Measurements from ENCODE around the gene CYP46A1.
A peak's percentile ranks its signal among the peaks of the same experiment; 100 is the strongest.

The CYP46A1 gene

DNA sequence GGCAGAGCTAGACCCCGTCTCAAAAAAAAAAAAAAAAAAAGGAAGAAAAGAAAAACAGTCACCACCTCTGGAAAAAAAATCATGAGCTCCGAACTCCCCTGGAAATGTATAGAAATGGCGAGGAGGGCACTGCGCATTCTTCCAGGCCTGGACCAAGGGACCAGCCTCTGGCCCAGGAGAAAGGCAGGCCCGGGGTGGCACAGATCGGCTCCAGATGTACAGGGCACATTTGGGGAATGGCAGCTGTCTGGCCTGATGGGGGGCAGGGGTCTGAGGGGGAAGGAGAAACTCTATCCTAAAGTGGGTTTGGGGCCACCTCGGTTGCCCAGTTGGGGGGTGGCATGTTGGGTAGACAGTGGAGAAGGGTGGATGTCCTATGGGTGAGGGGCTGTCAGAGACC lies 63.1 kb downstream of the CYP46A1 start:
- no peak for DNase-seq (ENCODE audit: insufficient read length, low spot score)
- no peak for FAIRE-seq

DNA sequence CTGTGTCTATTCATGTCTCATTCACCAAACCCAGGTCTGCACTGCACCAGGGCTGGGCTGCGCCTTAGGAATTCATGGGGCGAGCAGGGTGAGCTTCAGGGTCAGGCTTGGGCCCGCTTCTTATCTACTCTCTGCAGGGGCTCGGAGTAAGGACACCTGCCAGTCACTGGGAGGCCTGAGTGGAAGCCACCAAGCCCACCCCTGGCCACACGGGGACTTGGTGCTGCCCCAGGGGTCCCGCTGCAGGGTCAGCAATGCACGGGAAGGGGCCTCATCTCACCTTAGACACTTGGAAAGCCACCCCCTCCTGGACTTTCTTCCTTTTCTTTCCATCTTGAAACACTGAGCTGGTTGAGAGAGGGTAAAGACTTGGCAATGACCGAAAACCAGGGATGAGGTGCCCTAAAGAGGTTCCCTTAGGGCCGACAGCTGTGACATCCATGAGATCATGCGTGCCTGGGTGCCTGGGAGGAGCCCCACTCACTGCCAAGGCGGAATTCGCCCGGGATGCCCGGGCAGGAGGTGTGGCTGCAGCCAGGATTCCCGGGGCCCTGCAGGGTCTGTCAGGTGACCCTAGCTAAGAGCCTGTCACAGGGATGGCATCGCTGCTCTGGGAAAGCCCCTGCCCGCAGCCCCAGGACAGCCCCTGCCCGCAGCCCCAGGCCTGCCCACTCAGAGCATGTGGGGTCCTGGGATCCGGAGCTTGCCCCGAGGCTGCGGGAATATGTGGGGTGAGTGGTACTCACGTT lies 63.7 kb downstream of the CYP46A1 start:
- no peak for DNase-seq (ENCODE audit: insufficient read length, low spot score)
- FAIRE-seq: no peak
- no peak for TF ChIP-seq POLR2A (IDR thresholded peaks at IDR 0.05; ENCODE audit: low read depth, low read length)

More for the DNA sequence above, 63.1 kb downstream of the CYP46A1 start:
- TF ChIP-seq POLR2A (IDR thresholded peaks at IDR 0.05; ENCODE audit: low read depth, low read length): no peak

DNA sequence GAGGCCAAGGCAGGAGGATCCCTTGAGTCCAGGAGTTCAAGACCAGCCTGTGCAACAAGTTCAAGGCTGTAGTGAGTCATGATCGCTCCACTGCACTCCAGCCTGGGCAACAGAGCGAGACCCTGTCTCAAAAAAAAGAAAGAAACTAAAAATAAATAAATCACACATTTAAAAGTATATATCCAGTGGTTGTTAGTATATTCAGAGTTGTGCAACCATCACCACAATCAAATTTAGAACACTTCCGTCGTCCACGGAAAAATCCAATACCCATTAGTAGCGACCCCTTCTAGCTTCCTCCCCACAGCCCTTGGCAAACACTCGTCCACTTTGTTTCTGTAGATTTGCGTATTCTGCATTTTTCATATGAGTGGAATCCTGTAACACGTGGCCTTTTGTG lies 64.4 kb downstream of the CYP46A1 start:
- DNase-seq (ENCODE audit: insufficient read length, low spot score) (no peak), FAIRE-seq (no peak)
- no peak for TF ChIP-seq POLR2A (IDR thresholded peaks at IDR 0.05; ENCODE audit: low read depth, low read length)

DNA sequence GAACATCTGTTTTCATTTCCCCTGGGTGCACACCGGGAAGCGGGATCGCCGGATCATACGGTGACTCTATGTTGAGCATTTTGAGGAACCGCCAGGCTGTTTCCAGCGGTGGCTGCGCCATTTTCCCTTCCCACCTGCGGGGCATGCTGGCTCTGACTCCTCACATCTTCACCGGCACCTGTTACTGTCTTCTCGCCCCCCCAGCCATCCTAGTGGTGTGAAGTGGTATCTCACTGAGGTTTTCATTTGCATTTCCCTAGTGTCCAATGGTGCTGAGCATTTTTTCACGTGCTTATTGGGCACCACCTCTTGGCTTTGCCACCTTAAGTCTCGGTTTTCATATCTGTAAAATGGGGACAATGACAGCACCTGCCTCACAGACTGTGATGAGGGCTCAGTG lies 65.0 kb downstream of the CYP46A1 start:
- TF ChIP-seq POLR2A (IDR thresholded peaks at IDR 0.05; ENCODE audit: low read depth, low read length): no peak
- FAIRE-seq (no peak), DNase-seq (ENCODE audit: insufficient read length, low spot score) (no peak)

DNA sequence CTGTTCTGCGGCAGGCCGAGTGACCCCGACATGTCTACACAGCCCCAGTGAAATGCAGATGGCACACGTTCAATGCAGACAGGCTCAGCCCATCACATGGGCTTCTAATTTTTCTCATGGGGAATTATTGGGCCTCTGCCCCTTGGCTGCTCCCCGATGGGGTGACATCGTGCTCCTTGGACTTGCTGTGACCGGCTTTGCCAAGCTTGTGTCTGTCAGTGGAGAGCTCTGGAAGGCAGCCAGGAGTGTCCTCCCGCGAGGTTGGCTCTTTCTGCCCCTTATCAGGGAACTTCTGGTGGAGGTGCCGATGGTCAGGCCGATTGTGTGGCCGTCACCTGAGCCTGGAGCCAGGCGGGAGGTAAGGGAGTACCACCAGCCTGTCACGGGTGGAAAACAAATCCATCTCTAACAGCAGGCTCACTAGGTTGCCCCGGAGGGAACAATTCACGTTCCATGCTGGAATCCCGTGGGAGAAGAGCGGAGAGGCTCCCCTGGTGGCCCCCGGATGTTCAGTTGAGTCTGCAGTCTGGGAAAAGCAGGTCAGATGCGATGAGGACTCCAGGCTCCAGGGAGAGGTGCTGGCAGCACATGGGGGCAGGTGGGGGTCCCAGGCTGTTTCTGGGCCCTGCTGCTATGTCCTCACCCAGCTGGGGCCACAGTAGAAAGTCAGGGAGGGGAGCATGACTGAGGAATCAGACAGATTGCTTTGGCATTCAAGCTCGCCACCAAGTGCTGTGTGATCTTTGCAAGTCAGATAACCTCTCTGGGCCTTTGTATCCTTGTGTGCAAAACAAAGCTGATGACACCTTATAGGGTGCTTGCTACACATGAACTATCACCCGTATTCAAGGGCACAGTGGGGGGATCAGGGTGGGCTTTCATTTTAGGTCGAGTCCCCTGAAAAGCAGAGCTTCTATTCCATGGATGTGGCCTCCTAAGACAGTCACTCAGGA lies 65.9 kb downstream of the CYP46A1 start:
- no peak for TF ChIP-seq POLR2A (IDR thresholded peaks at IDR 0.05; ENCODE audit: low read depth, low read length)
- DNase-seq (ENCODE audit: insufficient read length, low spot score) (no peak), FAIRE-seq (no peak)

DNA sequence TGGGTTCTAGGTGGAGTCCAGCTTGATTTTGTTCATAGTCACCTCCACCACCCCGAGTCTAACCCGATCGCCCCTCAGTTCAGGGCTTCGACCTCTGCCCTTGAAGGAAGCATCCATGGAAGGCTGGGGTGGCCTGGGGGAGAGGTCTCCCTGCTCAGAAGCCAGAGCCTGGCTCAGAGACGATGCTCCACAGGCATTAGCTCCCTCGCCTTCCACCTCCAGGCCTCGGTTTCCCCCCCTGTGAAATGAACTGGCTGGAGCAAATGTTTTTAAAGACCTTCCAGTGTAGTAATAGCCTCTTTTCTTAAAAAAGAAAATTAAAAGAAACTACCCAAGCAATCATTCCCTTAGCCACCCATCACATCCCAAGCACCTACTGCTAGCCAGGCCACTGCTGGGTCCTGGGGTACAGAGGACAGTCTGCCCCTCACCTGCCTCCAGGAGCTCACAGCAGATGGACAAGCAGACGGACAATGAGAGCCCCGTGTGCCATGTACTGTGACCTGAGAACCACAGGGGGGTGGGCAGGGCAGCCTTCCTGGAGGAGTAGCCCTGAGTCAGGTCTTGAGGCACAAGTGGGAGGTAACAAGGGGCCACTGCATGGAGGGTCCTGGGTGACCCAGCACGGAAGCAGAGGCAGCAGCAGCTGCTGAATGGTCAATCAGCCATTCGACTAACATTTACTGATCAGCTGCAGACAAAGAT lies 66.8 kb downstream of the CYP46A1 start:
- DNase-seq (ENCODE audit: insufficient read length, low spot score) (no peak), FAIRE-seq (no peak)
- TF ChIP-seq POLR2A (IDR thresholded peaks at IDR 0.05; ENCODE audit: low read depth, low read length): no peak

DNA sequence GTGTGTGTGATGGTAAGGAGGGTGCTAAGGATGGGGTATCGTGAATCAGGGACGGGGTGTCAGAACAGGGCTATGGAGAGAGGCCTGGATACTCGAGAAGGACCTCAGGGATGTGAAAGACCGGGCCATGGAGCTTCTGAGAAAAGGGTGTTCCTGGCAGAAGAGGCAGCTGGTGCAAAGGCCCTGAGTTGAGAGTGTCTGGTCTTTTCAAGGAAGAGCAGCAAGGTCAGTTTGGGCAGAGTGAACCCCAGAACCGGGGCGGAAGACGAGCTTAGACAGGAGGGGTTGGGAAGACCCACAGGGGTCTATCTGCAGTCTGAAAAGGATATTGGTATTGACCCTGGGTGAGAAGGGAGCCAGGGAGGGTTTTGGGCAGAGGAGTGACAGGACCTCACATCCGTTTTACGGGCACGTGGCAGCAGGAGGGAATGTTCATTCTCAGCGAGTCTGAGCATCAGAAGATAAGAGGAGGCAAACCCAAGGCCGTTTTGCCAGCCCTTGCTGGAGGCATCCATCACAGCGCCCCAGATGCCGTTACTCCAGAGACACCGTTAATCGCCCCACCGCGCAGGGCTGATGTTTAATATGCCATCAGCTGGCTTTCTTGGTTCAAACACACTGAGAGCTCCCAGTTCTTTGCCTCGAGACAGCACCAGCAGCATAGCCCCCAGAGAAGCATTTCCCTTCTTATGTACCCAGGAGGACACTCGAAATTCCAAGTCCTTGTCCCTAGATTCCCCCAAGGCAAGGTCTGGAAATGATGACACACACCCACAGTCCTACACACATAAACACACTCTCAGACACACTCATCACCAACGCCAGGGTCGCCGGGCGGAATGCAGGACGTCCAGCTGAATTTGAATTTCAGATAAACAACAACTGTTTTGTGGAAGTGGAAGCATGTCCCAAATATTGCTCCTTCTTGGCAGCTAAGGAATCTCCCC lies 67.7 kb downstream of the CYP46A1 start:
- no peak for DNase-seq (ENCODE audit: insufficient read length, low spot score)
- TF ChIP-seq POLR2A (IDR thresholded peaks at IDR 0.05; ENCODE audit: low read depth, low read length): no peak
- FAIRE-seq: no peak

DNA sequence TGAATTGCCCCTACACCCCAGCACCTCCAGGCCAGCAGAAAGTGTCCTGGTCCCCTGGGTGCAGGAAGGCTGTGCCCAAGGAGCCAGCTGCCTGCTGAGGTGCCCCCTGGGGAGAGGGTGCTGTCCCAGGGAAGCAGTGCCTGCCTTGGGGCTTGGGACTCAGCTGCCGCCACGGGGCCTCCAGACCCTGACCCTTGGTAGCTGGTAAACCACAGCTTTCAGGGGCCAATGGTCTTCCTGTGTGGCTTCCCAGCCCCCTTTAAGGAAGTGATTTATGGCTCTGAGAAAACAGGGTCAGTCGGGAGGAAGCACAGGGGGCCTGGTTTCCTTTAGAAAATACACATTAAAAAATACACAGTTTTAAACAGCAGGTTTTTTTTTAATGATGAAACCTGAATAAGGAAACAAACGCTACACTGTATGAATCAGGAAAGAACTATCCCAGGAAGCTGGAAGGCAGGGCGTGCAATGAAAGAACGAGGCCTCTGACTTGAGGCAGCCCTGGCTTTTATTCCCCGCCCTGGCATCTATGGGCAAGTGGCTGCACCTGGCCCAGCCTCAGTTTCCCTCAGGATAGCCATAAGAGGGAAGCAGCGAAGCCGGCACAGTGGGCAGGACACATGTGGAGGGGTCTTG lies 68.5 kb downstream of the CYP46A1 start:
- DNase-seq (ENCODE audit: insufficient read length, low spot score): no peak
- TF ChIP-seq POLR2A (IDR thresholded peaks at IDR 0.05; ENCODE audit: low read depth, low read length): no peak
- no peak for FAIRE-seq

DNA sequence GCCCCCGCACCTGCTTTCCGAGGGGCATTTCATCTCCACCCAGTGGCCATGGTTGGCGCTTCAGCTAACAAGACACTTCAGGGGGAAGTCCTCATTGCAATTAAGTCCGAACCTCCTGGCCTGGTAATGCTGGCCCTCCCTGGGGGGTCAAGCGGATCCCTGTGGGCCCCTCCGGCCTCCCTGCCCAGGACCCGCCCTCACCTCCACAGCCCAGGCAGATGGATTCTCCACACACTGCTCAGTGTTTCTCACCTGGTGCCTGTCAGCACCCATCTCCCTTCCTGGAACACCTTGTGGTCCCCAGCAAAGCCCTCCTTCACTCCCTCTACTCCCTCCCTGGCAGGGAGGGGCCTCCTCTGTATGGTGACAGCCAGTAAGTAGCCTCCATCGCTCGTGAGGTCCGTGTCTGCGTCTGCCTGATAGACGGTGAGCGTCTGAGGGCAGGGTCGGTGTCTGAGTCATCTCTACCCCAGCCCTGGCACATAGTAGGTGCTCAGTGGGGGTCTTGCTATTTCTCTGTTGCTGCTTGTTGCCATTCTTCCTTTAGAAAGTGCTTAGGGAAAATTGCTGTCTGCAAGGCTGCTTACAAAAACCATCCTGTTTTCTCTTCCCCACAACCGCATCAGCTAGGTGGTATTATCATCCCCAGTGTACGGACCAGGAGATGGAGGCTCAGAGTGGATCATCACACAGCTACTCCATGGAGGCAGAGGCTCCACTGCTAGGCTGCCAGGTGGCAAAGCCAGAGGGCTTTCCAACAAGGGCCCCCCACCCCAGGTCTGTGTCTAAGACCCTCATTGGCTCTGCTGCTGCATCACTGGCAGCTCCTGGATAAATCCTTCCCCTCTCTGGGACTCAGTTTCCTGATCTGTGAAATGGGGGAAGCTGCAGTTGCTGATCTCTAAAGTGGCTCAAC lies 69.4 kb downstream of the CYP46A1 start:
- no peak for FAIRE-seq
- no peak for DNase-seq (ENCODE audit: insufficient read length, low spot score)
- TF ChIP-seq POLR2A (IDR thresholded peaks at IDR 0.05; ENCODE audit: low read depth, low read length): no peak

DNA sequence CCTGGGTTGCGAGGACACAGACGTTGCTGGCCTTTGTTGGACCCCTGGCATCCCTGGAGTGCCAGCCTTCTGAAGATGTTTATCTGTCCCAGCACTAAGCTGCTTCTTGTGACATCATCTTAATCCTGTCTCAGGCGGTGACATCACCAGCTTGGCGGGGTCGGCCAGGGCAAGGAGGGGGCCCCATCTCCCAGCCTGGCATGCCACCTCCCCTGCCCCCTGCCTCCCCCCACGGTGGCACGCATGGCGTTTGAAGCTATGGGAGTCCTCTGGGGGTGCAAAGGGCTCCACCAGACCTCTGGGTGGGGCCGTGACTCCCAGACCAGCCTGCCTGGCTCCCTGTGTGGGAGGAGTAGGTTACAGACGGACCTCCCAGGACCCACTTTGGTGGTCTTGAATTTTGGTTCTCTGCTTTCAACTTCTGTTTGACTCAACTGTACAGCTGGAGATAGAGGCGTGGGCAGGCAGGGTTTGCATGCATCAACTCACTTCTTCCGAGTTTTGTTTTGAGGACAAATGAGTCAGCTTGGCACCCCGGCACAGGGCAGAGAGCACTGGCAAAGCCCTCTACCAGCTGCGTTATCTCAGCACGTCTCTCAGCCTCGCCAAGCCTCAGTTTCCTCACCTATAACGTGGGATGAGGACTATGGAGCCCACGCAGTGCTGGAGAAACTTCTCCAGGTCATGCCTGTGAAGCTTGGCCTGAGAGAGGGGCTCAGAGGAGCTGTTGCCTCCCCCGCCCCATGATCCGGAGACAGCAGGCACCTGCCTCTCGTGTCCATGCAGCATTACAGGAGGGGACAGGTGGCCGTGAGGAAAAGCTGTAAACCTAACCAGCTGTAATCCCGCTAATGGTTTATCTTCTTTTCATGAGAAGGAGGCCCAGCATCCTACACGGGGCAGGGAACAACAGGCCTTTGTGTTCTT lies 70.3 kb downstream of the CYP46A1 start:
- no peak for DNase-seq (ENCODE audit: insufficient read length, low spot score)
- peak; percentile 38 for FAIRE-seq
- no peak for TF ChIP-seq POLR2A (IDR thresholded peaks at IDR 0.05; ENCODE audit: low read depth, low read length)

DNA sequence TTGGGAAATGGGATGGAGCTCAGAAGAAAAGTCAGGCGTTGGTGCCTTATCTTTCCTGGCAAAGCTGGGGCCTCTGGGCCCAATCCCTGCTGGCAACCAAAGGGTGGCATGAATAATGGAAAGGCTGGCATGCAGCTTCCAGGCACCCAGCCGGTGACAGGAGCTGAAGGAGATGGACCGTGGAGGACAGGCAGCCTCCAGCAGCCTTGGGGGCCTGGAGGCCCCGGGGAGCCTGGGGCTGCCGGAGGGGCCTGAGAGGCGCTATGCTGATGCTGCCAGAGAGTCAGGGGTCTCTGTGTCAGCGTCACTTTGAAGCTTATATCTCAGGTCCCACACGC lies 70.9 kb downstream of the CYP46A1 start:
- no peak for DNase-seq (ENCODE audit: insufficient read length, low spot score)
- no peak for FAIRE-seq
- TF ChIP-seq POLR2A (IDR thresholded peaks at IDR 0.05; ENCODE audit: low read depth, low read length): no peak
